ENCODE results near the gene SMAD2.

Gene SMAD2

DNA sequence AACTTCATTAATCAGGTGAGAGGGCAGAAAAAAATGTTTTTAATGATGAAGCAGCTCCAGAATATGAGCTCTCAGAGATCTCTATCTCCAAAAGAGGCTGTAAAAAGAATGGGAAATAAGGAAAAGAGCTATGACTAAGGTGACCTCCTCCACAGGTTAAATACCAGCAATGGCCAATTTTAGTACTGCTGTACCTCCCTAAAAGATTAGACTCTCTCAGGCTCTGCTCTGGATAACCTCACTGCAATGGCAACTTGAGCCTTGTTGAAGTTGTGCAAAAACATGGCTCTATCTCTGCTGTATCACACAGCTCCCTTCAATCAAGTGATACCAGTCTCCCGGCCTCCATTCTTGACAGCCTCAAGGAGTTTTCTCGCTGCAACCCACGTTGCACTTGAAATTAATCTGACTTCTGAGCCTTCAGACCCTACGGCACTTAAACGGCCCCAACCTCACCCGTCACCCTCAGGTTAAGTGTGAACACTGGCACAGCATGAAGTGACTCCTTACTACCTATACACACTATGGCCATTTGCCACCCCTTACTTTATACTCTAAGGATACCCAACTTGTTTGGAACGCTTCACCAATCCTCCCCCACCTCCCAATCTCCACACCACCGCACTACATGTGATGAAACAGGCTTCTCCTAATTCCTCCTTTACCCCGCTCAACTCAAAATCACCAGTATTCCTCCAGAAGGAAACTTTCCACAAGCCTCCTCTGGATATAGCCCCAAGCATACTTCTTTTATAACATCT, 36.3 kb downstream of the SMAD2 start:
- no peak for DNase-seq

GRCh38 chr18:47893047-47893446, 37.4 kb downstream of the SMAD2 start:
- no peak for DNase-seq

DNA sequence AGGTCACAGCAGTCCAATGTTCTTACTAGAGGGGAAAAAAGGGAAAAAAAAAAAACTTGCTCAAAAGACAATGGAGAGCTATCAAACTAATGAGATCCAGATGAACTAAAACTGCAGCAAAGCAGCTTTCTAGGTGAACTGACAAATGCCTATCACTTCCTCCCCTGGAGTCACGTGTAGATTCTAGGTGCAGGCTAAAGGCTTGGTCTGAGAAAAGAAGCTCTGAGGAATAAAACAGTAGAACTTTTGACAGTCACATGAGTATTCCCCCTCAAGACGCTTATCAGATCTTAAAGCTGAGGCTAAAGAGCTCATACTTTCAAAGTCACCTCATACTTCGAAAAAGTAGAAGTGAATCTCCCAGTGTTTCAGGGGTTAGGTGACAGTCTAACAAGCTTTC, 42.3 kb downstream of the SMAD2 start:
- no peak for DNase-seq

DNA sequence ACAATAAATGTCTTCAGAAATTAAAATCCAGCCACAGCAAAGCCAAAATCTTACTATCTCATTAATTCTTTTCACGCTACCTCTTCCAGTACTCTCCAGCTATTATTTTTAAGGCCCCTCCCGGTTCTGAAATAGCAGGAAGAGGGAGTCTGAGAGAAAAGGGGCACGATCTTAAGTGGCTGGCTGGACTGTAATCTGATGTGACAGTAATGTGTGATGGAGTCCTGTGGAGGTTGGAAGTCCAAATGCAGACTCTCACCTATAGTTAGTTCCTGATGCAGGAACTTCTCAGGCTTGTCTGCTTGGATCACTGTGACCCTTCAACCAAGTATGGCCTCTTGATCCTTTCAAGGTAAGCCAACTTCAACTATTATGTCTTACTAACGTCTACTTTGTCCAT, 43.2 kb downstream of the SMAD2 start:
- DNase-seq: no peak

- no peak for DNase-seq
These were observed 46.6 kb downstream of the SMAD2 start for GRCh38 chr18:47883771-47884413.

- DNase-seq: no peak
These were observed 47.8 kb downstream of the SMAD2 start for GRCh38 chr18:47882641-47883040.

GRCh38 chr18:47881752-47882455, 48.6 kb downstream of the SMAD2 start:
- no peak for DNase-seq

- no peak for DNase-seq
These were observed 49.4 kb downstream of the SMAD2 start for GRCh38 chr18:47881042-47881441.

GRCh38 chr18:47877892-47878291, 52.6 kb downstream of the SMAD2 start:
- no peak for DNase-seq

DNA sequence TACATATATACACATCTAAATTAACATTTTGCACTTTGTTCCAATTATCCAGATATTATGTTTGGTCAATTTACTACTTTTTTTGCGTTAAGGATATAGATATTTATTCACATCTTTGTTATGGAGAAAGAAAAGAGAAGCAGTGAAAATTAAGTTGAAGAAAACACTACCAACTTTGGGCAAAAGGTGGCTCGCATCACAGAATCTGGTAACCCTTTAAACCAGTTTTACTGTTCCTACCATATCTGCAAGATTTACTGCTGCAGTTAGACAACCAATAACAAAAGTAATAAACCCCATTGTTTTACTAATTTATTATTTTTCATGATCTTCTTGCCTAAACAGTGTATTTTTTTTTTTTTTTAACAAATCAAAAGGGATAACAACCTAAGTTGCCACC, 53.6 kb downstream of the SMAD2 start:
- DNase-seq: no peak

DNA sequence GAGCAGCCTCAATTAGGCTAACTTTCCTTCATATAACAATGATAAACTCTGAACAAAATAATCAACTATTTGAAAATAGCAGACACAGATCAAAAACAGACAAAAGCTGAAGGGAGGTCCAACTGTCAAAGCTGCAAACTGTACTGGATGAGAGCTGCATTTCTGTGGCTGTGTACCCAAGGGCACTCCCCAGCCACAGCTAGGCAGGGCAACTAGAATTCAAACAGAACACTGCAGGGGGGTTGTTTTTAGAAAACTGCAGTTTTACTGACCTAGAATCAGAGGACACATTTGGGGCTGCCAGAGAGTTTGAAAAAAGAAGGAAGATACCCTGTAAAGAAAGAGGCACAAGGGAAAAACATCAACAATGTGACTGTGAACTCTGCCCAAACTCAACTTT, 56.8 kb downstream of the SMAD2 start:
- no peak for DNase-seq

GRCh38 chr18:47872426-47872825, 58.0 kb downstream of the SMAD2 start:
- no peak for DNase-seq

DNA sequence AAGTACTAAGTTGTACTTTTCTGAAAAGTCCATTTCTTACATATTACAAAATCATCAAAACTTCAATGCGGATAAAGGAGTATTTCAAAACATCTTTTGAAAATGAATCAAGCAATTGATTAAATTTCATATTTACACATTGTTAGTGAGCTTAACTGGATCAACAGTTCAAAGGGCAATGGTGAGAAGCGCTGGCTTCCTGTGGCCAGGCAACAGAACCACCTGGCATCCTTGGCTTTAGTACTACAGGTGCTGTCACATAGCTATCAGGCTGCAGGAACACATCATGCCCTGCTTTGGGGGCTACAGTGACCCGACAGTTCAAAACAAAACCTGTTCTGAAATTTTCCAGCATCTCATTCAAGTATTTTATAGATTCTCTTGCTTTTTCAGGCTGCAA, 59.2 kb downstream of the SMAD2 start:
- no peak for DNase-seq

DNA sequence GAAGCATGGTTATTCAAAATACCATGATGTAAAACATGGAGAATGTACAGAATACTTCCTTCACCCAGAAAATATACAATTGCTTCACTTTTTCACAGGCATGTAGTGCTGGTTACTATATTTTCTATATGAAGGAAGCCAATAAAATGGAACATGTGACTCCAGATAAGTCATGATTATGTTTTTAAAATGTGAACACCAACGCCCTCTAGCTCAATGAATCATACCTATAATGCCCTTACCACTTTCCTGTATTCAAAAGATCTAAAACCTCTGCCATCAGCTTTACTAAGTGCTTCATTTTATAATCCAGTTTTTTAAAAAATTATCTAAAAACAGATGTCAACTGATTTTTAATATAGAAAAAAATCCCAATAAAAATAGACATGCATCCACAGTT, 59.9 kb downstream of the SMAD2 start:
- no peak for DNase-seq

- no peak for DNase-seq
These were observed 61.7 kb downstream of the SMAD2 start for GRCh38 chr18:47868744-47869143.

GRCh38 chr18:47865183-47865582, 65.3 kb downstream of the SMAD2 start:
- no peak for DNase-seq

GRCh38 chr18:47863041-47863440, 67.4 kb downstream of the SMAD2 start:
- no peak for DNase-seq

DNA sequence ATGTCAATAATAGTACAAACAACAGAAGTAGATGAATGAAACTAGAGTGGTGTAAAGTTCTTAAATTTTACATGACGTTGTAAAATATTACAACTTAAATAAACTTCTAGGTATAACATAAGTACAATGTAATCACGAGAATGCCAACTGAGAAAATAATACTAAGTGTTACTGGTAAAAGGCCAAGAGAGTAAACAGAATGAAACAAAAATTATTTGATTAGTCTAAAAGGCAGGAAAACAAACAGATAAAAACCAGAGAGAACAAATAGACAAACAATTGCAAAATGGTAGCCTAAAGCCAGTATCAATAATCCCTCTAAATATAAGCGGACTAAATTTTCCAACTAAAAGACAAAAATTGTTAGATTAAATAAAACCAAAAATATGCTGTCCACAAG, 71.9 kb downstream of the SMAD2 start:
- no peak for DNase-seq

DNA sequence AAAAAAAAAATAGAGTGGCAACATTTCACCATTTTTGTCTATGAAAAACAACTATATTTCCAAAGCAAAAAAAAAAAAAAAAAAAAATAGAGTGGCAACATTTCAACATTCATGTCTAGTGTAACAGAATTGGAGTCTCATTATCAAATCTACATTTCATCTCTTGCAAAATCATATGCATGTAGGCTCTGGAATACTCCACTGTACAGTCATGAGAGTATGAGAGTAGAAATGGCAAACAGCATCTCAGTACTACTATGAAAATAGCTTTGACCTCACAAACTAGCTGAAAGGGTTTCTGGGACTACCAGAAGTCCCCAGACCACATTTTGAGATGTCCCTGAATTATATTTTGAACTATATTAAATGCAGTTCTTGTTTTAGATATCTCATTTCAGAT, 82.8 kb downstream of the SMAD2 start:
- no peak for DNase-seq

DNA sequence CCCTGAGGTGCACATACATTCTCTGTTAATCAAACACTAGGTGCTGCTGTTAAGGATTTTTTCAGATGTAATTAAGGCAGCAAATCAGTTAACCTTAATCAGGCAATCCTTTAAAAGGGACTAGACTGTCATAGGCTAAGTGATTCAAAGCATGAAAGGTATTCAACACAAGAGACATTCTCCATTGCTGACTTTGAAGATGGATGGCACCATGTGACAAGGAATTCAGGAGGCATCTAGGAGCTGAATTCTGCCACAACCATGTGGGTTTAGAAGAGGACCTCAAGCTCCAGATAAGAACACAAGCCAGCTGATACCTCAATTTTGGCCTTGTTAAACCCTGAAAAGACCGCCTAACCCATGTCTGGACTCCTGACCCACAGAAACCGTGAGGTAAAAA, 84.0 kb downstream of the SMAD2 start:
- DNase-seq: no peak

DNA sequence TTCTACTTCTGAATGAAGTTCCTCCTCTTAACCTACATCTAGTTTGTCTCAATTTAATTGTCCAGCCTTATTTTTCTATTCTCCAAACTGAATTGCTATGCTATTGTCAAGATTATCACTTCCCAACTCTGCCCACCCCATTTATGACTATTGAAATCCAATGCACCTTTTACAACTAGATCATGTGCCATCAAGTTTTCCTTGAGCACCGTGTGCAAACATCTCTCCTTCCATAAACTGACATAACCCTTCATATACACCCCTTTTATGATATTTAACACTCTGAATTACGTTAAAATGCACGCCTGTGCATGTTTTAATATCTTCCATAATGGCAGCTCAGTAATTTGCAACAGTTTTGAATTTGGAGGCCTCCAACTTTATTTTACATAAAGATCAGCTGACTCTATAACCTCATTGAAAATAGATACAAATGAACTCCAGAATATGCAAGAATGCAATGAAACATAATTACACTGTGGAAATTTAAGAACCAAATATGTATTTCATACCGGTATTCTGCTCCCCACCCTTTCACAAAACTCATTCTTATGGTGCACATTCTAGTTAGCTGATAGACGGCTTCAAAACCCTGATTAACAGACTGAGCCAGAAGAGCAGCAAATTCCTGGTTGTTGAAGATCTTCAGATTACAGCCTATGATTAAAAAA, 85.5 kb downstream of the SMAD2 start:
- DNase-seq: no peak

GRCh38 chr18:47842836-47843235, 87.6 kb downstream of the SMAD2 start:
- no peak for DNase-seq

DNA sequence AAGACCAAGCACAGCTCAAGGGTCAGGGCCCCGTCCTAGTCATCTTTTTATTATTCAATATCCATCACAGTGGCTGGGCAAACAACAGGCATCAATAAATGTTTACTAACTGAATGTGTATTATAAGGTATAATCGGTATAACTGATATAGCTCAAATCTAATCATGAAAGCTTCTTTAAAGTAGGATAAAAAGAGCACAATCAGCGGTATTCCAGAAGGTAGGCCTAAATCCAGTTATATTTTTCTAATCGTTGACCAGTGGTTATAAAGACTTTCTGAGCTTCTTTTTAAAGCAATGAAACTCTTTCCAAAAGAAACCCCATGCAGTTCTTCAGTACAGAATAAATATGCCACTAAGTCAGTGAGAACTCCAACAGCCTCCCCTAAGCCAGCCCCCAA, 92.1 kb downstream of the SMAD2 start:
- DNase-seq: no peak

DNA sequence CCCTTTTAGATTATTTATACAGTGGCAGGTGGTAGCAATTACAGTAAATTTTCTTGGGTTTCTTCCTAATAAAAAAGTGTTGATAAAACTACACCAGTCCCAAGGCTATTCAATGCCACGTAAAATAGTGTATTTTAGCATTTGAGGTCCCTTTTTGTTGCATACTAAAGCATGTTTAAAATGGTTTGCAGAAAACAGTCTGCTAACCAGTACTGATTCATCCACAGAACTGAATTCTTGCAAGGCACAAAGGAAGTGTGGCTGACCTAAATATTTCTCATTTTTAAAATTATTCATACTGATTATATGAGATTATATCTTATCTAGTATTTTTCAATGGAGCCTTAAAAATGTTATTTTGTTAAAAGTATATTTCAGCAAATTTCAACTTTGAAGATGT, 98.1 kb downstream of the SMAD2 start:
- DNase-seq: no peak
